Subcutaneous abdominal adipose tissue (tissue), 5 donors: Measurements from ENCODE around the gene PCSK4.
"Not testable (repeated sequence)": the region's sequence is repeated elsewhere in the genome, so short reads cannot be mapped to it uniquely, and the experiment has no call there.

Source experiments
- H3K27ac ChIP-seq: one replicate; pipeline ENCODE4 v1.7.0; 2013; ENCODE audit warnings: low read depth, mild to moderate bottlenecking, inconsistent platforms, low read length, moderate library complexity
- H3K27me3 ChIP-seq, 5 donors: one replicate each; pipeline ENCODE4 v1.7.0; 2013; ENCODE audit warnings: low read length in 5 of 5, inconsistent platforms in 1 of 5; ENCODE audit not compliant: control insufficient read depth in 5 of 5, insufficient read depth in 4 of 5
- H3K36me3 ChIP-seq, 5 donors: one replicate each; pipeline ENCODE4 v1.7.0; 2013; ENCODE audit warnings: low read length in 5 of 5; ENCODE audit not compliant: control insufficient read depth in 5 of 5, insufficient read depth in 5 of 5
- H3K4me1 ChIP-seq, 5 donors: one replicate each; pipeline ENCODE4 v1.7.0; 2013; ENCODE audit warnings: low read length in 5 of 5, mild to moderate bottlenecking in 3 of 5, moderate library complexity in 1 of 5; ENCODE audit not compliant: control insufficient read depth in 5 of 5, insufficient read depth in 5 of 5
- H3K4me3 ChIP-seq, 5 donors: one replicate each; pipeline ENCODE4 v1.7.0; 2013; ENCODE audit warnings: low read length in 5 of 5, low read depth in 1 of 5
- H3K9ac ChIP-seq, 5 donors: one replicate each; pipeline ENCODE4 v1.7.0; 2013; ENCODE audit warnings: low read length in 5 of 5, mild to moderate bottlenecking in 4 of 5, moderate library complexity in 3 of 5
- H3K9me3 ChIP-seq, 5 donors: one replicate each; pipeline ENCODE4 v1.7.0; 2013; ENCODE audit warnings: low read length in 5 of 5; ENCODE audit not compliant: control insufficient read depth in 5 of 5
- donor health status: healthy.
- donor health status: healthy.
- donor health status: healthy.
- donor health status: healthy.
- donor health status: healthy.

PCSK4 gene

DNA sequence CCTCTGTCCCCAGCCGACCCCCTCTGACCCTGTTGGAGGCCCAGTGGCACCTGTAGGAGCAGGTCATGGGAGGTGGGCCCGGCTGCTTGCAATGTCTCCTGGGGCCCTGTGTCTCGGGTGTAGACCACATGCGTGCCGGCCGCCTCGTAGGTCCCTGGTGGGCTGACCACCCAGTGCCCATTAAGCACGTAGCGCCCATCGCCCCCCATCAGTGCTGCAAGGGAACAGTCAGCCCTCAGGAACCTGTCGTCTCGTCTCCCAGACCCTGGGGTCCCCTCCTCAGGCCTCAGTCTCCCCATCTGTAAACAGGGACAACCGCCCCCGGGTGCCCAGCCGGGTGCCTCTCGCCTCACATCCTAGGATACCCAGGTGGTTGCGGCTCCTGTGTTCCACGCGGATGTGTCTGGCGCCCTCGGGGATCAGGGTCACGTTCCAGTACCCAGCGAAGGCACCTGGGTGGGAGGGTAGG is 17.1 kb upstream of the PCSK4 start:
- H3K36me3 ChIP-seq, result no peaks in the 10 kb centered on the region
- H3K4me1 ChIP-seq, result peaks cover 0 to 21% (median 15%) of the 10 kb centered on the region in 5 donors
- H3K9me3 ChIP-seq, result peaks cover 0 to 8% (median 6%) of the 10 kb centered on the region in 5 donors
- no peak overlapping the region for H3K9ac ChIP-seq
- H3K27me3 ChIP-seq, result peaks cover 21 to 42% (median 36%) of the 10 kb centered on the region in 5 donors
- H3K4me3 ChIP-seq, result peak overlapping the region in 1 of 5 donors; percentile 70
- H3K27ac ChIP-seq, result no peak overlapping the region

DNA sequence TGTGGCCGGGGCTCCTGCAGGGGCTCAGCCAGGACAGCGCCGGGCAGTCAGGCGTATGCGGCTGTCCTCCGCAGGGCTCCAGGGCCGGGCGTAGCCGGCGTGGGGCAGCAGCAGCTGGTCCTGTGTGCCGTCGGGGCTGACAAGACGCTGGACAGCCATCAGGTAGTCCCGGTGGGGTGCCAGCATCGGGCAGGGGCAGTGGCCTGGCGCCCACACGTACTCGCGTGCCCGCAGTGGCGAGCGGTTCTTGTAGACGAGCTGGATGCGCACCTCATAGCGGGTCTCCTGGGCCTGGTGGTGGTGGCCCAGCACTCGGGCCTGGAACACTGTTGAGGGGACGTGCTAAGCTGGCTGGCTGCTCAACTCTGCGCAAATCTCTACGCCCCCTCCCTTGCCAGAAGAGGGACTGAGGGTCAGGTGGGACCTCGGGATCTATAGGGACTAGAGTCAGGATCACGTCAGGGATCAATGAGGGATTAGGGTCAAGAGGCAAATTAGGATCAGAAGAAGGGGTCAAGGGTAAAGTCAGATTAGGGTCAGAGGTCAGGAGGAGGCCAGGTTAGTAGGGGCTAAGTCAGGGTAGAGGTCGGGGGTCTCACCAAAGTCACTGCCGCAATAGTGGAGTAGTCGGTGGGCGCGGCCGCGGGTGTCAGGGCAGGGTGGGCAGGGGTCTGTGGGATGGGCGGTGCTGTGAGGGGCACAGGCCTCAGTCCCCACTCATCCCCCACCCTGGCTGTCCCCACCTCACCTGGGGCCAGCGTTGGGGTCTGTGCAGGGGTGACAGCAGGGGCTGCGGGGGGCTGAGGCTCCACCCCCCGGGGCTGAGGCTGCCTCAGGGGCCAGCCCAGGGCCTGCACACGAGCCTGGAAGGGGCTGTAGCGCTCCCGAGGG is 16.1 kb upstream of the PCSK4 start:
- Histone ChIP-seq H3K27ac (no peak overlapping the region), H3K9me3 (peaks cover 0 to 8% (median 6%) of the 10 kb centered on the region in 5 donors), H3K4me3 (no peak overlapping the region), H3K27me3 (peaks cover 15 to 34% (median 27%) of the 10 kb centered on the region in 5 donors), H3K36me3 (no peaks in the 10 kb centered on the region), H3K4me1 (peaks cover 0 to 21% (median 15%) of the 10 kb centered on the region in 5 donors), H3K9ac (no peak overlapping the region)

DNA sequence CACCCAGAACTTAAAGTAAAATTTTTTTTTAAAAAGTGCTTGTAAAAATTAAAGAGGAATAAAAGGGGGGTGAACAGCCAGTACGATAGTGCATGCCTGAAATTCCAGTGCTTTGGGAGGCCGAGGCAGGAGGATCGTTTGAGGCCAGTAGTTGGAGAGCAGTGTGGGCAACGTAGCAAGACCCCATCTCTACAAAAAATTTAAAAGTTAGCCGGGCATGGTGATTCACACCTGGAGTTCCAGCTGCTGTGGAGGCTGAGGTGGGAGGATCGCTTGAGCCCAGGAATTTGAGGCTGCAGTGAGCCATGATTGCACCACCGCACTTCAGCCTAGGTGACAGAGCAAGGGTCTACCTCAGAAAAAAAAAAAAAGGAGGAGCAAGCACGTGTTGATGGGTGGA is 14.9 kb upstream of the PCSK4 start:
- H3K9ac ChIP-seq, result no peak overlapping the region
- peaks cover 0 to 21% (median 15%) of the 10 kb centered on the region in 5 donors for H3K4me1 ChIP-seq
- no peak overlapping the region for H3K4me3 ChIP-seq
- H3K9me3 ChIP-seq, result peaks cover 0 to 8% (median 6%) of the 10 kb centered on the region in 5 donors
- H3K27me3 ChIP-seq, result peaks cover 18 to 28% (median 27%) of the 10 kb centered on the region in 5 donors
- no peak overlapping the region for H3K27ac ChIP-seq
- H3K36me3 ChIP-seq, result no peaks in the 10 kb centered on the region

DNA sequence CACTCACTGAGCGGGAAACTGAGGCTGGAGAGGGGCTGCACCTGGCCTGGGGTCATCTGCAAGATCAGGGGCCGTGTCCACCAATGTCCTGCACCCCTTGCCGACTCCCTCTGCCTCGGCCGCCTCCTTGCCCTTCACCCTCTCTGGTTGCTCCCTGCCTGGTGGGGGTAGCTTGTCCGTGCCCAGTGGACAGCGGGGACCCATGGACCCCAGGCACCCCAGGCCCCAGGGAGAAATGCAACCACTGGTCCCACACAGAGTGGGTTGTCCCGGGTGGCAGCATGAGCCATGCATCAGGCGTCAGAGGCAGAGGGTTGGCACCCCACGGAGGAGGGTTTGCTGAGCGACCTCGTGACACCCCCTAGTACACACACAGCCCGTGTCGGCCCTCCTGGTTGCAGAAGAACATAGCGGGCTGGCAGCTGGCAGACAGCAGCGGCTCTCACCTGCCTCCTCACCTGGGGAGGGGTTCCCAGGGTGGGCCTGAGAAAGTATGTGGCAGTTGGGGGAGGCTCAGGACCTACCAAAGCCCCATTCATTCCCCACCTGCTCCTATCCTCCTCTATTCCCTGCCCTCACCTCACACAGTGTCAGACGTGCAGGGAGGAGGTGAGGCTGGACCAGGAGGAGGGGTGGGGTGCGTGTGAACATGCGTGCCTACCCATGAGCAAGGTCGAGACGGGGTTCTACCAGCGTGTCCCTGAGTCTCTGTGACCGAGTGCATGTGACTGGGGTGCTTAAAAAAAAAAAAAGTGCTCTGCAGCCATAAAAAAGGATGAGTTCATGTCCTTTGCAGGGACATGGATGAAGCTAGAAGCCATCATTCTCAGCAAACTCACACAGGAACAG is 14.0 kb upstream of the PCSK4 start:
- Histone ChIP-seq H3K36me3 (no peaks in the 10 kb centered on the region), H3K27ac (no peak overlapping the region), H3K4me1 (peaks cover 0 to 21% (median 15%) of the 10 kb centered on the region in 5 donors), H3K4me3 (no peak overlapping the region), H3K27me3 (peaks cover 18 to 28% (median 27%) of the 10 kb centered on the region in 5 donors), H3K9me3 (peaks cover 0 to 8% (median 6%) of the 10 kb centered on the region in 5 donors), H3K9ac (no peak overlapping the region)

DNA sequence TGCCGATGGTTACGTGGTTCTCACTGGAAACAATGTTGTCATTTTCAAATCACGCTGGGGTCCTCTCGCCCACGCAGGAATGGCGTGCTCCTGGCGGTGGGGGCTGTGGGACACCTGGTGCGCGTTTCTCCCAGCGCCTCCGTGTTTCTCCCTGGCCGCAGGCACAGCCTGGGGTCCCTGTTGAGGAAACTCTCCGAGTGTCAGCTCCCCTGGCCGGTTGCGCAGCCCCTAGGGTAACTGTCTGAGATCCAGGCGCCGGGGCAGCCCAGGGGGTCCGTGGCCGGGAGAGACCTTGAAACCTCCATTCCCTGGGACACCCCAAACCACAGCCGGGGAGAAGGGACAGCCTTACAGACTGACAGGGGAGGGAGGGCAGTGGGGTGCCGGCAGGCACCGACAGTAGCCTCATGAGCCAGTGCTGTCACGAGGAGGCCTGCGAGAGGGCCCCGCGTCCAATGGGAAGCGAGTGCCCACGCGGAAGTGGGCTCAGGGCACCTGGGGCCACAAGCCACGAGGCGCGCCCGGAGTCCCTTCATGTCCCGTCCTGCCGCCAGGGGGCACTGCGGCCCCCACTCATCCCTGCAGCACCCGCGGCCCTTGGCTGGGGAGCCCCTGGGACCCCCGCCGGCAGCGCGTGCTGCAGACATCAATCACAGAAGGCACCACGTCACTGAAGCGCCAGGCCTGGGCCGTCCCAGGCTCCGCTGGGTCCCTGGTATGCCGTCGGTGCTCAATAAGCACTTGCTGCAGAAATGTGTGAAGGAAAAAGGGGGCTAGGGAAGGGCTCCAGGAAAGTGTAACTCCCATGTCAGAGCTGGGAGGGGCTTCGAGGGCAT is 13.2 kb upstream of the PCSK4 start:
- Histone ChIP-seq H3K36me3 (no peaks in the 10 kb centered on the region), H3K9ac (no peak overlapping the region), H3K27ac (no peak overlapping the region), H3K9me3 (peaks cover 0 to 3% (median under 1%) of the 10 kb centered on the region in 5 donors), H3K4me1 (peaks cover 0 to 18% (median 14%) of the 10 kb centered on the region in 5 donors), H3K27me3 (peaks cover 18 to 28% (median 27%) of the 10 kb centered on the region in 5 donors), H3K4me3 (no peak overlapping the region)

DNA sequence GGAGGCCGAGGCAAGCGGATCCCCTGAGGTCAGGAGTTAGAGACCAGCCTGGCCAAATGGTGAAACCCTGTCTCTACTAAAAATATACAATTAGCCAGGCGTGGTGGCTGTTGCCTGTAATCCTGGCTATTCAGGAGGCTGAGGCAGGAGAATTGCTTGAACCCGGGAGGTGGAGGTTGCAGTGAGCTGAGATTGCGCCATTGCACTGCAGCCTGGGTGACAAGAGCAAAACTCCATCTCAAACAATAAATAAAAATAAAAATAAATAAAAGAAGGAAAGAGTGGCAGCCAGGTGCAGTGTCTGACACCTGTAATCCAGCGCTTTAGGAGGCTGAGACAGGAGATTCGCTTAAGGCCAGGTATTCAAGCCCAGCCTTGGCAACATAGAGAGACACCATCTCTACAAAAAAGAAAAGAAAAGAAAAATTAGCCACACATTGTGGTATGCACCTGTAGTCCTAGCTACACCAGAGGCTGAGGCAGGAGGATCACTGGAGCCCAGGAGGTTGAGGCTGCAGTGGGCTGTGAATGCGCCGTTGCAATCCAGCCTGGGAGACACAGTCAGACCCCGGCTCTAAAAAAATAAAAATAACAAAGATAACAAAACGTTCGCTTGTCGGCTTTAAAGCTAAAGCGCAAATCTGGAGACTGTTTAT is 12.4 kb upstream of the PCSK4 start:
- Histone ChIP-seq H3K9me3 (peaks cover 0 to 3% (median 0%) of the 10 kb centered on the region in 5 donors), H3K27me3 (peaks cover 18 to 32% (median 28%) of the 10 kb centered on the region in 5 donors), H3K4me3 (no peak overlapping the region)

DNA sequence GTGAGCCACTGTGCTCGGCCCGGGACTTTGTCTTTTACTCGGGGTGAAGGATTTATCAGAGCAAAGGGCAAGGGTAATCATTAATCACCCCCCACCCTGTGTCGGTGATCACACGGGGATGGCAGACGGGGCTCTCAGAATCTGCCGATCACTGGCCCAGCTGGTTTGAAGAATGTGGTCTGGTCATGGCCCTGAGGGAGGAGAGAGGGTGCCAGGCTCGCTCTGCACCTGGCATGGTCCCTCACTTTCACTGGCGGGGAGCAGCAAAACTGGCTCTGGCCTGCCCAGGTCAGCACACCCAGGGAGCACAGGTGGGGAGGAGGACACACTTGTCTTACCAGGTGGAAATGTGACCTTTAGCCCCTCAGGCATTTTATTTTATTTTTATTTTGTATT is 11.0 kb upstream of the PCSK4 start:
- Histone ChIP-seq H3K4me3 (no peak overlapping the region), H3K27ac (no peak overlapping the region), H3K4me1 (peaks cover 3 to 9% (median 6%) of the 10 kb centered on the region in 5 donors), H3K9me3 (peaks cover 0 to 3% (median 0%) of the 10 kb centered on the region in 5 donors), H3K9ac (no peak overlapping the region), H3K27me3 (peaks cover 26 to 37% (median 32%) of the 10 kb centered on the region in 5 donors), H3K36me3 (no peaks in the 10 kb centered on the region)

More for the DNA sequence above, 12.4 kb upstream of the PCSK4 start:
- H3K9ac ChIP-seq, result no peak overlapping the region
- H3K36me3 ChIP-seq, result no peaks in the 10 kb centered on the region
- H3K27ac ChIP-seq, result no peak overlapping the region
- peaks cover 0 to 13% (median 9%) of the 10 kb centered on the region in 5 donors for H3K4me1 ChIP-seq

DNA sequence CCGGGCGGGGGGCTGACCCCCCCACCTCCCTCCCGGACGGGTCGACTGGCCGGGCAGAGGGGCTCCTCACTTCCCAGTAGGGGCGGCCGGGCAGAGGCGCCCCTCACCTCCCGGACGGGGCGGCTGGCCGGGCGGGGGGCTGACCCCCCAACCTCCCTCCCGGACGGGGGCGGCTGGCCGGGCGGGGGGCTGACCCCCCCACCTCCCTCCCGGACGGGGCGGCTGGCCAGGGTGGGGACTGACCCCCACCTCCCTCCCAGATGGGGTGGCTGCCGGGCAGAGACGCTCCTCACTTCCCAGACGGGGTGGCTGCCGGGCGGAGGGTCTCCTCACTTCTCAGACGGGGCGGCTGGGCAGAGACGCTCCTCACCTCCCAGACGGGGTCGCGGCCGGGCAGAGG is 9.1 kb upstream of the PCSK4 start:
- Histone ChIP-seq H3K4me1 (peaks cover 3 to 12% (median 7%) of the 10 kb centered on the region in 5 donors), H3K27me3 (peaks cover 25 to 36% (median 31%) of the 10 kb centered on the region in 5 donors)
- not testable (repeated sequence) for H3K27ac ChIP-seq, H3K36me3 ChIP-seq, H3K9me3 ChIP-seq, H3K9ac ChIP-seq, H3K4me3 ChIP-seq
